ENCODE data around the gene TBC1D7. TPM values are rescaled to one million over a fixed set of nuclear protein-coding genes. Genes with fewer than 3 reads are reported as not detected.

The TBC1D7 gene
- 14.6 TPM for total RNA-seq

GRCh38 chr6:13328076-13328874 lies at the start of gene TBC1D7:
TBC1D7 (minus strand) TSS chr6:13328537; CDS start chr6:13326898, 1,639 bp downstream.
- DNase-seq (ENCODE audit: low spot score): peak; percentile 94

GRCh38 chr6:13377054-13377758 lies 48.9 kb upstream of the TBC1D7 start:
- DNase-seq (ENCODE audit: low spot score): no peak

GRCh38 chr6:13375360-13375878 lies 47.1 kb upstream of the TBC1D7 start:
- no peak for DNase-seq (ENCODE audit: low spot score)

- no peak for DNase-seq (ENCODE audit: low spot score)
These were observed 45.6 kb upstream of the TBC1D7 start for GRCh38 chr6:13373919-13374318.

GRCh38 chr6:13373488-13373886 lies 45.1 kb upstream of the TBC1D7 start:
- DNase-seq (ENCODE audit: low spot score): no peak

- DNase-seq (ENCODE audit: low spot score): no peak
These were observed 44.6 kb upstream of the TBC1D7 start for GRCh38 chr6:13372688-13373487.

- DNase-seq (ENCODE audit: low spot score): no peak
These were observed 43.7 kb upstream of the TBC1D7 start for GRCh38 chr6:13372076-13372475.

- no peak for DNase-seq (ENCODE audit: low spot score)
These were observed 43.2 kb upstream of the TBC1D7 start for GRCh38 chr6:13371421-13372072.

GRCh38 chr6:13370623-13371022 lies 42.3 kb upstream of the TBC1D7 start:
- no peak for DNase-seq (ENCODE audit: low spot score)

- no peak for DNase-seq (ENCODE audit: low spot score)
These were observed 41.3 kb upstream of the TBC1D7 start for GRCh38 chr6:13369591-13369990.

- DNase-seq (ENCODE audit: low spot score): no peak
These were observed 40.4 kb upstream of the TBC1D7 start for GRCh38 chr6:13368731-13369115.

GRCh38 chr6:13368079-13368730 lies 39.9 kb upstream of the TBC1D7 start:
- no peak for DNase-seq (ENCODE audit: low spot score)

GRCh38 chr6:13367396-13367795 lies 39.1 kb upstream of the TBC1D7 start:
- no peak for DNase-seq (ENCODE audit: low spot score)

- no peak for DNase-seq (ENCODE audit: low spot score)
These were observed 37.0 kb upstream of the TBC1D7 start for GRCh38 chr6:13365320-13365719.

GRCh38 chr6:13364842-13365241 lies 36.5 kb upstream of the TBC1D7 start:
- DNase-seq (ENCODE audit: low spot score): no peak

GRCh38 chr6:13362412-13362811 lies 34.1 kb upstream of the TBC1D7 start:
- DNase-seq (ENCODE audit: low spot score): no peak

- DNase-seq (ENCODE audit: low spot score): no peak
These were observed 32.6 kb upstream of the TBC1D7 start for GRCh38 chr6:13360671-13361540.

- DNase-seq (ENCODE audit: low spot score): no peak
These were observed 30.9 kb upstream of the TBC1D7 start for GRCh38 chr6:13359287-13359686.

GRCh38 chr6:13358511-13358910 lies 30.2 kb upstream of the TBC1D7 start:
- DNase-seq (ENCODE audit: low spot score): no peak

- DNase-seq (ENCODE audit: low spot score): no peak
These were observed 29.3 kb upstream of the TBC1D7 start for GRCh38 chr6:13357551-13358075.

Measured in mucosa of gallbladder (tissue), 1 donor.